Subcutaneous abdominal adipose tissue (tissue), 5 donors: ENCODE data around the gene OR14J1.
"Not testable (repeated sequence)": the region's sequence is repeated elsewhere in the genome, so short reads cannot be mapped to it uniquely, and the experiment has no call there.

Source experiments
- H3K27ac ChIP-seq: one replicate; pipeline ENCODE4 v1.7.0; 2013; ENCODE audit warnings: low read depth, mild to moderate bottlenecking, inconsistent platforms, low read length, moderate library complexity
- H3K27me3 ChIP-seq, 5 donors: one replicate each; pipeline ENCODE4 v1.7.0; 2013; ENCODE audit warnings: low read length in 5 of 5, inconsistent platforms in 1 of 5; ENCODE audit not compliant: control insufficient read depth in 5 of 5, insufficient read depth in 4 of 5
- H3K36me3 ChIP-seq, 5 donors: one replicate each; pipeline ENCODE4 v1.7.0; 2013; ENCODE audit warnings: low read length in 5 of 5; ENCODE audit not compliant: control insufficient read depth in 5 of 5, insufficient read depth in 5 of 5
- H3K4me1 ChIP-seq, 5 donors: one replicate each; pipeline ENCODE4 v1.7.0; 2013; ENCODE audit warnings: low read length in 5 of 5, mild to moderate bottlenecking in 3 of 5, moderate library complexity in 1 of 5; ENCODE audit not compliant: control insufficient read depth in 5 of 5, insufficient read depth in 5 of 5
- H3K4me3 ChIP-seq, 5 donors: one replicate each; pipeline ENCODE4 v1.7.0; 2013; ENCODE audit warnings: low read length in 5 of 5, low read depth in 1 of 5
- H3K9ac ChIP-seq, 5 donors: one replicate each; pipeline ENCODE4 v1.7.0; 2013; ENCODE audit warnings: low read length in 5 of 5, mild to moderate bottlenecking in 4 of 5, moderate library complexity in 3 of 5
- H3K9me3 ChIP-seq, 5 donors: one replicate each; pipeline ENCODE4 v1.7.0; 2013; ENCODE audit warnings: low read length in 5 of 5; ENCODE audit not compliant: control insufficient read depth in 5 of 5
- donor health status: healthy.
- donor health status: healthy.
- donor health status: healthy.
- donor health status: healthy.
- donor health status: healthy.

The OR14J1 gene

GRCh38 chr6:29332676-29333075, 31.2 kb downstream of the OR14J1 start:
- Histone ChIP-seq H3K4me1 (no peaks in the 10 kb centered on the region), H3K27ac (no peak overlapping the region), H3K36me3 (no peaks in the 10 kb centered on the region), H3K9ac (no peak overlapping the region), H3K27me3 (peaks cover 0 to 4% (median 0%) of the 10 kb centered on the region in 5 donors), H3K9me3 (no peaks in the 10 kb centered on the region), H3K4me3 (no peak overlapping the region)

DNA sequence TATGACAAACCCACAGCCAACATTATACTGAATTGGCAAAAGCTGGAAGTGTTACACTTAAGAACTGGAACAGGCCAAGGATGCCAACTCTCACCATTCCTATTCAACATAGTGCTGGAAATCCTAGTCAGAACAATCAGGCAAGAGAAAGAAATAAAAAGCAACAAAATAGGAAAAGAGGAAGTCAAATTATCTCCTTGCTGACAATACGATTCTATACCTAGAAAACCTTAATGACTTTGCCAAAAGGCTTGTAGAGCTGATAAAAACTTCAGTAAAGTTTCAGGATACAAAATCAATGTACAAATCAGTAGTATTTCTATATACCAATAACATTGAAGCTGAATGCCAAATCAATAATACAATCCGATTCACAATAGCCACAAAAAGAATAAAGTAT, 34.8 kb downstream of the OR14J1 start:
- Histone ChIP-seq H3K27me3 (peaks cover 0 to 4% (median 0%) of the 10 kb centered on the region in 5 donors), H3K9me3 (no peaks in the 10 kb centered on the region), H3K9ac (no peak overlapping the region), H3K4me3 (no peak overlapping the region), H3K36me3 (no peaks in the 10 kb centered on the region), H3K27ac (no peak overlapping the region), H3K4me1 (no peaks in the 10 kb centered on the region)

- H3K9me3 ChIP-seq = peaks cover 0 to 4% (median 0%) of the 10 kb centered on the region in 5 donors
- no peaks in the 10 kb centered on the region for H3K27me3 ChIP-seq
- H3K4me3 ChIP-seq = no peak overlapping the region
- no peak overlapping the region for H3K27ac ChIP-seq
- no peak overlapping the region for H3K9ac ChIP-seq
- H3K4me1 ChIP-seq = no peaks in the 10 kb centered on the region
- H3K36me3 ChIP-seq = no peaks in the 10 kb centered on the region
Measured at GRCh38 chr6:29345380-29345779, 43.9 kb downstream of the OR14J1 start.

DNA sequence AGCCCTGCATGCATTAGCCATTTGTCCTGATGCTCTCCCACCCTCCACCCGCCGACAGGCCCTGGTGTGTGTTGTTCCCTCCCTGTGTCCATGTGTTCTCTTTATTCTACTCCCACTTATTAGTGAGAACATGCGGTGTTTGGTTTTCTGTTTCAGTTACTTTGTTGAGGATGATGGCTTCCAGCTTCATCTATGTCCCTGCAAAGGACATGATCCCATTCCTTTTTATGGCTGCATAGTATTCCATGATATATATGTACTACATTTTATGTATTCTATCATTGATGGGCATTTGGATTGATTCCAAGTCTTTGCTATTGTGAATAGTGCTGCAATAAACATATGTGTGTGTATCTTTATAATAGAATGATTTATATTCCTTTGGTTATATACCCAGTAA, 47.8 kb downstream of the OR14J1 start:
- not testable (repeated sequence) for H3K27me3 ChIP-seq, H3K4me1 ChIP-seq, H3K4me3 ChIP-seq, H3K36me3 ChIP-seq, H3K27ac ChIP-seq, H3K9me3 ChIP-seq, H3K9ac ChIP-seq

- Histone ChIP-seq H3K4me3 (no peak overlapping the region), H3K9ac (no peak overlapping the region), H3K4me1 (no peaks in the 10 kb centered on the region), H3K27ac (no peak overlapping the region), H3K27me3 (no peaks in the 10 kb centered on the region), H3K9me3 (peaks cover 0 to 8% (median 0%) of the 10 kb centered on the region in 5 donors), H3K36me3 (no peaks in the 10 kb centered on the region)
Measured at GRCh38 chr6:29354980-29355379, 53.5 kb downstream of the OR14J1 start.

GRCh38 chr6:29355603-29356002, 54.1 kb downstream of the OR14J1 start:
- Histone ChIP-seq H3K27ac (no peak overlapping the region), H3K27me3 (no peaks in the 10 kb centered on the region), H3K9me3 (peaks cover 0 to 4% (median 0%) of the 10 kb centered on the region in 5 donors), H3K4me3 (no peak overlapping the region), H3K9ac (no peak overlapping the region), H3K36me3 (no peaks in the 10 kb centered on the region), H3K4me1 (no peaks in the 10 kb centered on the region)
